HepG2 (cell line): ENCODE results near the gene POLR3E. TPM values are rescaled to one million over a fixed set of nuclear protein-coding genes. Genes with fewer than 3 reads are reported as not detected.

ENCODE experiments used
- ARID5B ChIP-seq: IDR thresholded peaks from 2 replicates; pipeline ENCODE4 v1.4.0; 2020; ENCODE audit warnings: mild to moderate bottlenecking, missing genetic modification reagents
- ATM ChIP-seq: fragments of 450-650 bp; IDR thresholded peaks from 2 replicates; pipeline ENCODE4 v1.7.1; 2017; ENCODE audit warnings: mild to moderate bottlenecking, borderline replicate concordance
- FOXJ3 ChIP-seq: sonication (generic); formaldehyde crosslinking; IDR thresholded peaks from 2 replicates; pipeline ENCODE4 v1.4.0; 2020; ENCODE audit warnings: missing genetic modification reagents, mild to moderate bottlenecking, borderline replicate concordance
- GMEB2 ChIP-seq: IDR thresholded peaks from 2 replicates; pipeline ENCODE4 v1.6.1; 2016; ENCODE audit warnings: missing biosample characterization, missing genetic modification reagents, low read depth
- ISX ChIP-seq: sonication (generic); formaldehyde crosslinking; conservative IDR thresholded peaks from 2 replicates; pipeline ENCODE4 v1.5.0; 2020; ENCODE audit warnings: missing genetic modification reagents
- KAT7 ChIP-seq: IDR thresholded peaks from 2 replicates; pipeline ENCODE4 v1.6.1; 2018; ENCODE audit warnings: borderline replicate concordance, missing compliant biosample characterization
- SNAPC4 ChIP-seq: sonication (generic); formaldehyde crosslinking; IDR thresholded peaks from 2 replicates; pipeline ENCODE4 v1.4.0; 2020; ENCODE audit warnings: mild to moderate bottlenecking, missing genetic modification reagents
- YY1 ChIP-seq: IDR thresholded peaks from 2 replicates; pipeline ENCODE4 v1.6.1; 2011; ENCODE audit warnings: low read length, low read depth, moderate library complexity, mild to moderate bottlenecking; ENCODE audit not compliant: insufficient read depth, insufficient replicate concordance
- ZC3H13 ChIP-seq: sonication (generic); formaldehyde crosslinking; IDR thresholded peaks from 2 replicates; pipeline ENCODE4 v1.8.1; 2023; ENCODE audit warnings: mild to moderate bottlenecking, missing genetic modification reagents, moderate library complexity
- ZFP36 ChIP-seq: fragments of 150-350 bp; IDR thresholded peaks from 2 replicates; pipeline ENCODE4 v1.6.1; 2018; ENCODE audit warnings: borderline replicate concordance, low read length, low read depth; ENCODE audit not compliant: partially characterized antibody
- ZNF674 ChIP-seq: sonication (generic); formaldehyde crosslinking; IDR thresholded peaks from 2 replicates; pipeline ENCODE4 v1.5.0; 2020; ENCODE audit warnings: low read depth, mild to moderate bottlenecking, missing genetic modification reagents
- ZNF687 ChIP-seq: sonication (generic); formaldehyde crosslinking; IDR thresholded peaks from 2 replicates; pipeline ENCODE4 v1.5.1; 2020; ENCODE audit warnings: mild to moderate bottlenecking, missing genetic modification reagents, moderate library complexity
- ZNF841 ChIP-seq: sonication (generic); formaldehyde crosslinking; IDR thresholded peaks from 2 replicates; pipeline ENCODE4 v1.8.1; 2023; ENCODE audit warnings: missing genetic modification reagents, borderline replicate concordance
- polyA plus RNA-seq, 8 experiments: library from polyadenylated mRNA; depleted of rRNA in 3 of 8; stranded (reverse) in 7 of 8; unstranded in 1 of 8; fragments of >200 nt; fragmentation: Illumina TruSeq in 4 of 8; extraction: Trizol in 4 of 8; gene quantifications; 2 replicates each; pipeline versions ENCODE4 v1.2.1 to v1.2.3, GENCODE V29; 2011 to 2016; ENCODE audit warnings: low read depth in 4 of 8, missing spikeins in 1 of 8, mixed read lengths in 1 of 8; ENCODE audit not compliant: insufficient read depth in 1 of 8
- total RNA-seq, 5 experiments: library from RNA; depleted of rRNA; stranded (reverse); fragments of >200 nt; fragmentation: Illumina TruSeq; extraction: Trizol; gene quantifications; 2 replicates each; pipeline ENCODE4 v1.2.3, GENCODE V29; 2016; ENCODE audit warnings: low read depth in 1 of 5

Gene POLR3E
- total and polyA plus RNA-seq, 2 of the 13 experiments (the other 11 are each of a cell fraction or from before 2014, with no cell fraction given) = 135 to 262 TPM

- TF ChIP-seq ARID5B (CRISPR knock-in tag) = no peak
- TF ChIP-seq YY1 = no peak
- no peak for TF ChIP-seq ZFP36
- TF ChIP-seq ZNF841 (CRISPR knock-in tag) = no peak
- TF ChIP-seq SNAPC4 (CRISPR knock-in tag) = no peak
- TF ChIP-seq ZC3H13 (CRISPR knock-in tag) = 0 out of 2 replicates have a peak, but pooled peaks have one; percentile 13
- no peak for TF ChIP-seq GMEB2
- no peak for TF ChIP-seq FOXJ3 (CRISPR knock-in tag)
- TF ChIP-seq KAT7 (CRISPR knock-in tag) = no peak
- TF ChIP-seq ZNF674 (CRISPR knock-in tag) = no peak
- peak; percentile 28; the same call in 1 of the 2 replicates for TF ChIP-seq ZNF687 (CRISPR knock-in tag)
- no peak for TF ChIP-seq ISX (CRISPR knock-in tag)
- no peak for TF ChIP-seq ATM
Measured at GRCh38 chr16:22347100-22347820, 50.1 kb downstream of the POLR3E start (continued).
